ENCODE measurements around the gene GMNN.
"Not testable (repeated sequence)": the region's sequence is repeated elsewhere in the genome, so short reads cannot be mapped to it uniquely, and the experiment has no call there.

GMNN gene

DNA sequence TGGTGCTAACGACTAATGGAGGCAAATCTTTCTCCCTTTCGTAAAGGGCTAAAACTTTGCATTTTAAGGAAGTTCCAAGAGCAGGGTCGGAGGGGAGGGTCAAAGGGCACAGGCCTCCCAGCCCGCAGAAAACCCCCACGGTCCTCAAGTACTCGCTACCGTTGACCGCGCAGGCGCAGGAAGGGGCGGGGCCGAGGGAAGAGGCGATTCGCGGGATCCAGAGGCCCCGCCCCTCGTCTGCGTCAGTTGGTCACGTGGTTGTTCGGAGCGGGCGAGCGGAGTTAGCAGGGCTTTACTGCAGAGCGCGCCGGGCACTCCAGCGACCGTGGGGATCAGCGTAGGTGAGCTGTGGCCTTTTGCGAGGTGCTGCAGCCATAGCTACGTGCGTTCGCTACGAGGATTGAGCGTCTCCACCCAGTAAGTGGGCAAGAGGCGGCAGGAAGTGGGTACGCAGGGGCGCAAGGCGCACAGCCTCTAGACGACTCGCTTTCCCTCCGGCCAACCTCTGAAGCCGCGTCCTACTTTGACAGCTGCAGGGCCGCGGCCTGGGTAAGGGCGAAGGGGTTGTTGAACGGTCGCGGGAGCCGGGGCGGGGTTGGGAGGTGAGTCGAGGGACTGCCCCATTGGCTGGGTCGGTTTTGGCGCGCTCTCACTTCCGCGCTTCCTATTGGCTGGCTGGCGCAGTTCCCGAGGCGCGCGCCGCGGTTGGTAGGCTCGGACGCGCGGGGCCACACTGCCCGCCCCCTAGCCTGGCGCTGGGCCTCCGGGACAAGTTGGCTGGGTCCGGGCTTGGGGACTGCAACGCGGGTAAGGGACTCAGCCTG, at the start of gene GMNN:
Gene GMNN (plus strand): TSS at position 242 of the 824 bp plus-strand sequence. CDS start 2,310 bp downstream, outside the sequence.
- DNase-seq = peak; percentile 89

DNA sequence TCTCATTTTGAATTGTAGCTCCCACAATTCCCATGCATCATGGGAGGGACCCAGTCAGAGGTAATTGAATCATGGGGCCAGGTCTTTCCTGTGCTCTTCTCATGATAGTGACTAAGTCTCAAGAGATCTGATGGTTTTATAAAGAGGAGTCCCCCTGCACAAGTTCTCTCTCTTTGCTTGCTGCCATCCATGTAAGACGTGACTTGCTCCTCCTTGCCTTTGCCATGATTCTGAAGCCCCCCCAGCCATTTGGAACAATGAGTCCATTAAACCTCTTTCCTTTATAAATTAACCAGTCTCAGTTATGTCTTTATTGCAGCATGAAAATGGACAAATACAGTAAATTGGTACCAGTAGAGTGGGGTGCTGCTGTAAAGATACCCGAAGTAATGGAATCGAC, 44.1 kb upstream of the GMNN start:
- not testable (repeated sequence) for DNase-seq

DNA sequence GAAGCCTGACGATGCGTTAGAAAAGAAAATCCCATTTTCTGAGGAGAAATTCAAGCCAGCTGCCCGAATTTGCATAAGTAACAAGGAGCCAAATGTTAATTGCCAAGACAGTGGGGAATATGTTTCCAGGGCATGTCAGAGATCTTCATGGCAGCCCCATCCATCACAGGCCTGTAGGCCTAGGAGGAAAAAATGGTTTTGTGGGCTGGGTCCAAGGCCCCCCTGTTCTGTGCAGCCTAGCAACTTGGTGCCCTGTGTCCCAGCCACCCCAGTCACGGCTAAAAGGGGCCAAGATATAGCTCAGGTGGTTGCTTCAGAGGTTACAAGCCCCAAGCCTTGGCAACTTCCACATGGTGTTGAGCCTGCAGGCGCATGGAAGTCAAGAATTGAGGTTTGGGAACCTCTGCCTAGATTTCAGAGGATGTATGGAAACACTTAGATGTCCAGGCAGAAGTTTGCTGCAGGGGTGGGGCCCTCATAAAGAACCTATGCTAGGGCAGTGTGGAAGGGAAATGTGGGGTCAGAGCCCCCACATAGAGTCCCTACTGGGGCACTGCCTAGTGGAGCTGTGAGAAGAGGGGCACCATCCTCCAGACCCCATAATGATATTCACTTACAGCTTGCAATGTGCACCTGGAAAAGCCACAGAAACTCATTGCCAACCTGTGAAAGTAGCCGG, 43.1 kb upstream of the GMNN start:
- DNase-seq = not testable (repeated sequence)

DNA sequence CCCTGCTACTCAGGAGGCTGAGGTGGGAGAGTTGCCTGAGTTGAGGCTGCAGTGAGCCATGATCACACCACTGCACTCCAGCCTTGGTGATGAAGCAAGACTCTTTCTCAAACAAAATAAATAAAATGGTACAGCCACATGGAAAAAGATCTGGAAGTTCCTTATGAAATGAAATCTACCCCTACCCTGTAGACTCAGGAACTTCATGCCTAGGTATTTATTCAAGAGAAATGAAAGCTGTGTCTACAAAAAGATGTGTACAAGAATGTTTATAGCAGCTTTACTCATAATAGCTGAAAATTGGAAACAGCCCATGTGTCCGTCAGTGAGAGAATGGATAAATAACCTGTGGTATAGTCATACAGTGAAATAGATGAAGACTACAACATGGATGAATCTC, 40.6 kb upstream of the GMNN start:
- no peak for DNase-seq

DNA sequence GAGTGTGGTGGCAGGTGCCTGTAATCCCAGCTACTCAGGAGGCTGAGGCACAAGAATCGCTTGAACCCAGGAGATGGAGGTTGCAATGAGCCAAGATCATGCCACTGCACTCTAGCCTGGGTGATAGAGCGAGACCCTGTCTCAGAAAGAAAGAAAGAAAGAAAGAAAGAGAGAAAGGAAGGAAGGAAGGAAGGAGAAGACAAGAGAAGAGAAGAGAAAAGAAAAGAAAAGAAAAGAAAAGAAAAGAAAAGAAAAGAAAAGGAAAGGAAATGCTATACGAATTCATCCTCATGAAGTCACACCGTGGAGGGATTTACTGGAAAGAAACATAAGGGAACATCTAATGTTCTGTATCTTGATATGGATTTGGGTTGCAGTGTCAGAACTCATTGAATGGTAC, 40.0 kb upstream of the GMNN start:
- not testable (repeated sequence) for DNase-seq

DNA sequence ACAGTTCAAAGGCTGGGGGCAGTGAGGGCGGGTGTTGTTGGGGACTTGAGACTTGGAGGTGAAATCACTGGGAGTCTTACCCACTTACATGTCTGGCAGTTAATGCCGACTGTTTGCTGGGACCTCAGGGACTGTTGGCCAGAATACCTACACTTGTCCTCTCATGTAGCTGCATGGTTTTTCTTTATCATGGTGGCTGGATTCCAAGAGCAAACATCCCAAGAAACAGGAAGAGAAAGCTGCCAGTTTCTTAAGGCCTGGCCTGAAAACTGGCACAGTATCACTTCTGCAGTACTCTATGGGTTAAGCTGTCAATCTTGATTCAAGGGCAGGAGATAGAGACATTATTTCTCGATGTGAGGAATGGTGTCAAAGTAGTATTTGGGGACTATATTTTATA, 36.0 kb upstream of the GMNN start:
- DNase-seq = no peak

DNA sequence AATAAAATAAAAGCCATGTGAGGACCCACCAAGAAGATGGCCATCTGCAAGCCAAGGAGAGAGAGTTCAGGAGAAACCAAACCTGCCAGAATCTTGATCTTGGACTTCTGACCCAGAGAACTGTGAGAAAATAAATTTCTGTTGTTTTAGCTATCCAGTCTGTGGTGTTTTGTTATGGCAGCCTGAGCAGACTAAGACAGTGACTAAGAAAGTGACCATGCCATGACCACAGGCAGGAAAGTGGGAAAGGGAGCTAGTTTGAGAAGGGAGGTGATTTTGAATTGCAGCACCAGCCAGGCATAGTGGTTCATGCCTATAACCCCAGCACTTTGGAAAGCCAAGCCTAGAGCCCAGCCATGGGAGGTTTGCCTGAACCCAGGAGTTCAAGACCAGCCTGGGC, 33.9 kb upstream of the GMNN start:
- no peak for DNase-seq

DNA sequence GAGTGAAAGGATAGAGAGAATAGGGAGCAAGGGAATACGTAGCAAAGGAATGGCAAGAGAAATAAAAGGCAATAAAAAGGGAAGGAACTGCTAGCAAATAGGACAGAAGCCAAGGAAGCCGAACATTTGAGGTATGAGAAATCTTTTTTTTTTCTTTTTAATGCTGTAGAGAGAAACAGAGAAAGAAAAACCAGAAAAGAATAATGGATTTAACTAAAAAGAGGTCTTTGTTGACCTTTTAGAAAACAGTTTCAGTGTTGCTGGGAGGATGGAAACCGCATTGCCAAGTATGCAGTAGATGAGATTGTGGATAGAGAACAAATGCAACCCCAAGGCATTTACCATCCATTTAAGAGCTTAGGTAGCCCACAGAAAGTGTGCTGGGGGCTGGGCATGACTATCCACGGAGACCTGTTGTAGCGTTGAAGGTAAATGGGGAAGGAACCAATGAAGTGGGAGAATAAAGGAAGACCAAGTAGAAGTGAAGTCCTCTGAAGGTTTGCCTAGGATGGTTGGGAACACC, 32.5 kb upstream of the GMNN start:
- DNase-seq = no peak

DNA sequence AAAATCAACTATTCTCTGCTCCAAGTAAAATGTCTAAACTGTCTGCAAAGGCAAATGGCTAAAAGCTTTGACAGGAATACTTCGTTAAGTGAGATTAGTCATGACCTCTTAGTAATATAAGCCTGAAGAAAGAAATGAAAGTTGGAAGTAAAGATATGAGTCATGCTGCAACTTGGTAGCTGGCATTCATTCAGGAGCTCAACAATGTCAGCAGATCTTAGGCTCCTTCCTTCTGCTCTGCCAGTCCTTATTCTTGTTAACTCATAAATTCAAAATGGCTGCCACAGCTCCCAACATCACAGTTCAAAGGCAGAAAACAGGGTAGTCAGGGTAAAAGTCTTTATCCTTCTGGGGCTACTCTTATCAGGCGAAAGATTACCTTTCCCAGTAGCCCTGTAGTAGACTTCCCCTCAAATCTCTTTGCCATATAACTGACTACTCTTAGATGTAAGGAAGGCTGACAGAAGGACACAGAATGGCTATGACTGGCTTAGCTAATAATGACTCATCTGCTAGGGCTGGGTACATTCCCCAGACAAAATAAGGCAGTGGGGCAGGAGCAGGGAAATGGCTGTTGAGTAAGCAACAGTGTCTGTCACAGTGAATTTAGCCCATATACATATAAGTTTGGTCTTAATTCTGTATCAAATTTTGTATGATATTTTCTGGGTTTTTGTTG, 31.3 kb upstream of the GMNN start:
- DNase-seq = no peak

DNA sequence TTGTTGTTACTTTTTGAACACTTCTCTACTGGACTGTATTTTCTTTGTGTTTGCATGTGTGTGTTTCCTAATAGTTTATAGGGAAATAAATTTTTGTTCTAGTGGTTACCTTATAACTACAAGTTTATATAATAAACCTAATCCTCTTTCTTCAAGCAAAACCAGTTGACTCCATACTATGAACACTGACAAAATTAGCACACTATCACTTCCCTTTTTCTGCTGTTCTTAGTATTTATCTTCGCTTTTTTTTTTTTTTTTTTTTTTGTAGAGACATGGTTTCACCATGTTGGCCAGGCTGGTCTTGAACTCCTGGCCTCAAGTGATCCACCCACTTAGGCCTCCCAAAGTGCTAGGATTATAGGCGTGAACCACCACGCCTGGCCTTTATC, 30.8 kb upstream of the GMNN start:
- DNase-seq = no peak

DNA sequence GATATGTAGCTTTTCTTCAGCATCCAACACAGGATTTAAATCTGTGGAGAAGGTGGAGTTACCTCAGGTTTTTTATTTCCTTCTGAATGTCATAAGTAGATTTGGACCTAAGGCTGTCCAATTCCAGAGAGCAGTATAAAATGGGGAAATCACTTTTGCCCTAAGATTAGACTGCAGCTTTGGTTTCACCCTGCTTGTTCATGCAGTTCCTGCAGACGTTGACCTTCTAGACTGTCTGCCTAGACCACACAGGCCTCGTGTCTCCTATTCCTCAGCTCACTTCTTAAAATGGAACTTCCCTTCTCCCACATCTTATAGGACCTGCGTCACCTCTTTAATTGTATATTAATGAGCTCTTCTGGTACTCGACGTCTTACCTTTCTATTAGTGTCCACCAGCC, 29.8 kb upstream of the GMNN start:
- no peak for DNase-seq

DNA sequence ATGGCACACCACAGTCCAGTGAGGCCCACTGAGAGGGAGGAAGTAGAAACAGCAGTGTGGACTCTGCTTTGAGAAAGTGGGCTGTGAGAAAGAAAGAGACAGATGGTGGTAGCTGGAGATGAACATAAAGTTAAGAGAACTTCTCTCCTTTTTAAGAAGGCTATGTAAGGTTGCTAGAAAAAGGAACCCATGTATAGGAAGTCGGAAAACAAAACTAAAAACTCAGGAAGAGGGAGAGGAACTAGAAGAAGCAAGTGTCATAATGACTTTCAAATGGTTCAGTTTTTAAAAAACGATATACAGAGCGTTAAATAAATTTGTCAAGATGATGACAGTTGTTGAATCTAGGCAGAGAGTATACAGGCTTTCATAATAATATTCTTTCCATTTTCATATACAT, 25.4 kb upstream of the GMNN start:
- DNase-seq = no peak

DNA sequence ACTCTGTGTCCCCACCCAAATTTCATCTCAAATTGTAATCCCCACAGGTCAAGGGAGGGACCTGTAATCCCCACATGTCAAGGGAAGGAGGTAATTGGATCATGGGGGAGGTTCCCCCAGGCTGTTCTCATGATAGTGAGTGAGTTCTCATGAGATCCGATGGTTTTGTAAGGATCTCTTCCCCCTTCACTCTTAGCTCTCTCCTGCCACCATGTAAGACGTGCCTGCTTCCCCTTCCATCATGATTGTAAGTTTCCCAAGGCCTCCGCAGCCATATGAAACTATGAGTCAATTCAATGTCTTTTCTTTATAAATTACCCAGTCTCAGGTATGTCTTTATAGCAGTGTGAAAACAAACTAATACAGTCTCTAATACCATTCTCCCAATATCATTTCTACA, 23.9 kb upstream of the GMNN start:
- not testable (repeated sequence) for DNase-seq

DNA sequence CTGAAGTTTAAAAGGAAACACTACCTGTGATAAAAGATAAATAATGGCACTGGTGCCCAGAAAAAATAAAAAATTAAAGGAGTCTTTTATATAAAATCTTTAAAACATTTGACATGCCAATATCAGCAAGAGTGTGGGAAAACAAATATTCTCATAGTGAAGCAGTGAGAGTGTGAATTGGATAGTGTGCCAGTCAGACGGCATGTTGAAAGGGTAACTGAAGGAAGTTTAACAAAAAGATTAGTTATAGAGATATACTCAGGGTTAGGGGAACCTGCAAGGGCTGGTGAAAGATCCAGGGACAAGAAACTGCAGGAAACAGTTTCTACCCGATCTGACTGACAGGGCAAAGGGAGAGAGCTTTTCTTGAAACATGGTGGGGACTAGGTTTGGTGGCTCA, 22.2 kb upstream of the GMNN start:
- no peak for DNase-seq

DNA sequence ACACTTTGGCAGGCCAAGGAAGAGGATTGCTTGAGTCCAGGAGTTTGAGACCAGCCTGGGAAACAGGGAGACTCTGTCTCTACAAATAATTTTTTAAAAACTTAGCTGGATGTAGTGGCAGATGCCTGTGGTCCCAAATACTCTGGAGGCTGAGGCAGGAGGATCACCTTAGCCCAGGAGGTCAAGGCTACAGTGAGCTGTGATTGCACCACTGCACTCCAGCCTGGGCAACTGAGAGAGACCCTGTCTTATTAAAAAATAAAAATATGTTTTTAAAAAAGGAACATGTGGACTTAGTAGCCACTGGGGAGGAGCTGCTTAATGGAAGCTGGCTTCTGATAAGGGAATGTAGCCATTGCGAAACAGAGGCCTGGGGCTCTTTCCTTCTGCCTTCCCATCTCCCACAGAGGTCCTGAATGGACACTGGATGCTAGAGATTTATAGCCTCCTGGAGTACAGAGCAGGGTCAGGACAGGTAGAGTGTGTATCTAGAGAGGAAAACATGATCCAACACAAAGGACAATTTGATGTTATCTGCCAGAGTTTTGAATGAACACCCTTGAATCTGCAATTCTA, 21.7 kb upstream of the GMNN start:
- no peak for DNase-seq

DNA sequence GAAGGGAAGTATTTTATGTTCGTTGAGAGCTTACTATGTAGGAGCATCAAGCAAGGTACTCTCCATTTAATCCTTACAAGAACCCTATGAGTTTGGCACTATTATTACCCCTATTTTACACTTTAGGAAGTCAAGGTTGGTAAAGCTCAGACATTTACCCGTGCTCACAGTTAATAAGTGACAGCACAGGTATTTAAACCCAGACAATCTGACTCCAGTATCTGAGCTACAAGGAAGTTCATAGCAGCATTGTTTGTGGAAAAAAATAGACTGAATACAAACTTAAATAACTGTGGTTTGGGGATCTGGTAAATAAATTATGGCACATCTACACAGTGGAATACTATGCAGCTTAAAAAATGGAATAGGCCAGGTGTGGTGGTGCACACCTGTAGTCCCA, 21.2 kb upstream of the GMNN start:
- no peak for DNase-seq

DNA sequence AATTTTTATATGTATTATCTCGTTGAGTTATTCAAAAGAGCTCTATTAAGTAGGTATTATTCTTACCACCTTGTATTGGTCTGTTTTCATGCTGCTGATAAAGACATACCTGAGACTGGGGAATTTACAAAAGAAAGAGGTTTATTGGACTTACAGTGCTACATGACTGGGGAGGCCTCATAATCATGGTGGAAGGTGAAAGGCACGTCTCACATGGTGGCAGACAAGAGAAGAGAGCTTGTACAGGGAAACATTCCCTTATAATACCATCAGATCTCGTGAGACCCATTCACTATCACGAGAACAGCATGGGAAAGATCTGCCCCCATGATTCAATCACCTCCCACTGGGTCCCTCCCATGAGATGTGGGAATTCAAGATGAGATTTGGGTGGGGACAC, 20.4 kb upstream of the GMNN start:
- DNase-seq = not testable (repeated sequence)

DNA sequence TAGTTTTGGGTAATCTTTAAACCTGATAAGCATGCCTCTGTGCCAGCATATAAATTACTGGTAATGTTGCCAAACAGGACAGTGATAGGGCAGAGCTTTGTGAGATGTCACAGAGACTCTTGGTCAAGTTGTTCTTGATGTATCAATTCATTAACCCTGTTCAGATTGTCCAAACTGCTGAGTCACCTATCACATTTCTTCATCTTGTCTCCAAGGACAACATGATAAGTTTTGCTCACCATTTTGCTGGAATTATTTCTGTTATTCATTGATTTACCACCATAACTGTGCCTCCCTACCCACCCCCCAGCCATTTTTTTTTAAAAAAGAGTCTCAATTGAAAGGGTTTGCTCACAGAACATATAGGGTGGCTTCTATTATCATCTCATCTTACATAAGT, 19.5 kb upstream of the GMNN start:
- DNase-seq = no peak

DNA sequence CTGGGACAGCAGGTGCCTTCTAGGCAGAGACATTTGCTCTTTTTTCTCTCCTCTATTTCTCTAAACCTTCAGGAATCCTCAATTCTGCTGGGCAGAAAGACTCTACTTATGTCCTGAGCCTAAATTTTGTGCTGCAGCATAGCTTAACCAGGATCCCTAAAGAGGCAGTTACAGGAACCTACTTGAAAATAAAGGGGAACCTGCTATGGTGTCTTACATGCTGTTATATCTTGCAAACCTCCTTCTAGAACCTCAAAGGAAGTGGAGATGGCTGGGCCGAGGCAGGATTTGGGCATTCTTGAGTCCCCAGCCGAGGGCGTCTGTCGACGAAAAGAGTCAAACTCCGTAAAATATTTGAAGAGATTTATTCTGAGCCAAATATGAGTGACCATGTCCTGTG, 17.1 kb upstream of the GMNN start:
- no peak for DNase-seq

DNA sequence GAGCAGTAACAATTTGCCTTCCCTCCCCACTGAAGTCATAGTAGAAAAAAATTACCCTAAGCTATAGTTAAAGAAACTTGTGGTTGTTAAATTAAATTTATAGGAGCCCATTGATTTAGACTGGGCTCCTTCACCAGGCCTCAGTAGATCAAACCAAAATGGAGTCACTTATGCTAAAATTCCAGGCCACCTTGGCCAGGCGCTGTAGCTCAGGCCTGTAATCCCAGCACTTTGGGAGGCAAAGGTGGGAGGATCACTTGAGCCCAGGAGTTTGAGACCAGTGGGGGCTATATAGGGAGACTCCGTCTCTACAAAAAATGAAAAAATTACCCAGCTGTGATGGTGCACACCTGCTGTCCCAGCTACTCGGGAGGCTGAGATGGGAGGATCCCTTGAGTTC, 15.0 kb upstream of the GMNN start:
- no peak for DNase-seq

DNA sequence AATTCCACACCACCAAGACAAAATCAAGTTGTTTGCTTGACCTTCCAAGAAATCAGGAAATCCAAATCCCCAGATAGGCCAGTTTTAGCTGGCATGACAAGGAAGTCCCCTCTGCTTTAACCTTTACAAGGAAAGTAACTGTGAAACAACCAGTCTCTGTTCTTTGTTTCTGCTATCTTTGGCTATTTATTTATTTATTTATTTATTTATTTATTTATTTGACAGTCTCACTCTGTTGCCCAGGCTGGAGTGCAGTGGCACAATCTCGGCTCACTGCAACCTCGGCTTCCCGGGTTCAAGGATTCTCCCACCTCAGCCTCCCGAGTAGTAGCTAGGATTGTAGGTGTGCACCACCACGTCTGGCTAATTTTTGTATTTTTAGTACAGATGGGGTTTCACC, 14.5 kb upstream of the GMNN start:
- no peak for DNase-seq

DNA sequence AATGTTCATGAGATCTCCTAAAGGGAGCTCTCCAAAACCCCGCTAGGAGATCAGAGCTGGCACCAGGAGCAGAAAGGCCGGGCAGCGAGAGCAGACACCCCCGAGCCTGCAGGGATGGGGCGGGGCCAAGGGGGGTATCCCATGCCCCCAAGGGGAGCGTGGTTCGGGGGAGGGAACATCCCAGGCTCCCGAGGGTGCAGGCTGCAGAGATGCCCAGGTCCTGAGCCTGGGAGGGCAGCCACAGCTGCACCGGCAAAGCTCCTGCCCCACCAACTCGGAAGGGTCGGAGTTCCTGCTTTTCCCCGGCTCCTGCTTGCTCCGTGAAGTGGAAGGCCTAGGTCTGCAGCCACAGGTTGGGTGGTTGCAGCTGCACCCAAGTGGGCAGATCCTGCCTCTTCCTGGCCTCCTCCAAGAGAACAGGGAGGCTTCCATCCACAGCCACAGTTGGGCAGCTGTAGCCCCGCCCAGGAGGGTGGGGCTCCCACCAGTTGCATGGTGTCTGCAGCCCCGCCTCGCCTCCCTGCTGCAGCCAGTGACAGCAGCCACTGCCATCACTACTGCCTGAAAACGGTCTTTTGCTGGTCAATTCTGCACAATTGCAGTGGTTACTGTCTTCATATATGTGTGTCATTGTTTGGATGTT, 13.4 kb upstream of the GMNN start:
- no peak for DNase-seq

DNA sequence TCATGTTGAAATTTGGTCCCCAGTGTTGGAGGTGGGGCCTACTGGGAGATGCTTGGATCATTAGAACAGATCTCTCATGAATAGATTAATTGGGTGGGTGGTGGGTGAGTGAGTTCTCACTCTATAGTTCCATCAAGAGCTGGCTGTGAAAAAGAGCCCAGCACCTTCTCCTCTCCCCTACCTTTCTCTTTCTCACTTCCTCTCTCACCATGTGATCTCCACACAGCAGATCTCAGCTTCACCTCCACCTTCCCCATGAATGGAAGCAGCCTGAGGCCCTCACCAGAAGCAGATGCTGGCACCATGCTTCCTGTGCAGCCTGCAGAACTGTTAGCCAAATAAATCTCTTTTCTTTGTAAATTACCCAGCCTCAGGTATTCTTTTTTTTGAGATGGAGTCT, 12.9 kb upstream of the GMNN start:
- no peak for DNase-seq
